ENCODE measurements around the gene OR2B3.
"Not testable (repeated sequence)": the region's sequence is repeated elsewhere in the genome, so short reads cannot be mapped to it uniquely, and the experiment has no call there.

DNA sequence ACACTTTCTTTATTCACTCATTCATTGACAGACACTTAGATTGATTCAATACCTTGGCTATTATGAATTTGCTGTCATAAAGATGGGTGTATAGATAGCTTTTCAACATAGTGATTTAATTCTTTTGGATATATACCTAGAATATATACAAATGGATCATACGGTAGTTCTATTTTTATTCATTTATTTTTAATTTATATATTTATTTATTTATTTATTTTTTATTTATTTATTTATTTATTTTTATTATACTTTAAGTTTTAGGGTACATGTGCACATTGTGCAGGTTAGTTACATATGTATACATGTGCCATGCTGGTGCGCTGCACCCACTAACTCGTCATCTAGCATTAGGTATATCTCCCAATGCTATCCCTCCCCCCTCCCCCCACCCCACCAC lies 27.9 kb upstream of the OR2B3 start:
- TF ChIP-seq, protein P1, sequence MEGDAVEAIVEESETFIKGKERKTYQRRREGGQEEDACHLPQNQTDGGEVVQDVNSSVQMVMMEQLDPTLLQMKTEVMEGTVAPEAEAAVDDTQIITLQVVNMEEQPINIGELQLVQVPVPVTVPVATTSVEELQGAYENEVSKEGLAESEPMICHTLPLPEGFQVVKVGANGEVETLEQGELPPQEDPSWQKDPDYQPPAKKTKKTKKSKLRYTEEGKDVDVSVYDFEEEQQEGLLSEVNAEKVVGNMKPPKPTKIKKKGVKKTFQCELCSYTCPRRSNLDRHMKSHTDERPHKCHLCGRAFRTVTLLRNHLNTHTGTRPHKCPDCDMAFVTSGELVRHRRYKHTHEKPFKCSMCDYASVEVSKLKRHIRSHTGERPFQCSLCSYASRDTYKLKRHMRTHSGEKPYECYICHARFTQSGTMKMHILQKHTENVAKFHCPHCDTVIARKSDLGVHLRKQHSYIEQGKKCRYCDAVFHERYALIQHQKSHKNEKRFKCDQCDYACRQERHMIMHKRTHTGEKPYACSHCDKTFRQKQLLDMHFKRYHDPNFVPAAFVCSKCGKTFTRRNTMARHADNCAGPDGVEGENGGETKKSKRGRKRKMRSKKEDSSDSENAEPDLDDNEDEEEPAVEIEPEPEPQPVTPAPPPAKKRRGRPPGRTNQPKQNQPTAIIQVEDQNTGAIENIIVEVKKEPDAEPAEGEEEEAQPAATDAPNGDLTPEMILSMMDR (IDR thresholded peaks at IDR 0.05): not testable (repeated sequence)
- TF ChIP-seq EP300, POLR2A, POLR2AphosphoS5 (IDR thresholded peaks at IDR 0.05): not testable (repeated sequence)

All from suprapubic skin (tissue), 4 donors.